Caco-2 (cell line): ENCODE data around the gene COL5A1. TPM values are rescaled to one million over a fixed set of nuclear protein-coding genes. Genes with fewer than 3 reads are reported as not detected.

Experiments used
- BruUV-seq: library from RNA; stranded (reverse); fragments of 400-500 nt; replicated peaks from 2 replicates; lab custom pipeline; 2021; lab: Mats Ljungman, UMichigan
- CTCF ChIA-PET: fragments of 300-600 bp; sonication (Branson Sonifier 250); formaldehyde crosslinking; loops from one replicate; lab custom pipeline; 2022; ENCODE audit warnings: antibody characterized with exemption; lab: Charles Lee
- POLR2A ChIA-PET: fragments of 300-600 bp; sonication (Branson Sonifier 250); formaldehyde crosslinking; loops from one replicate; lab custom pipeline; 2022; ENCODE audit warnings: antibody characterized with exemption; lab: Charles Lee
- DNase-seq, 2 experiments: peaks; one replicate each; pipeline versions ENCODE4 v3.0.0 to v3.0.0-alpha.2; 2020 to 2022
- H3K27me3 ChIP-seq: replicated peaks from 2 replicates; pipeline ENCODE4 v1.6.0; 2011; ENCODE audit warnings: low read length; ENCODE audit not compliant: control insufficient read depth, insufficient read depth
- H3K36me3 ChIP-seq: 2 replicates; pipeline ENCODE4 v1.5.1; 2011; ENCODE audit warnings: low read length; ENCODE audit not compliant: control insufficient read depth, insufficient read depth
- H3K4me1 ChIP-seq: fragments of 250-450 bp; sonication (Bioruptor Pico); 2 replicates; pipeline ENCODE4 v1.5.1; 2020; ENCODE audit warnings: mild to moderate bottlenecking
- H3K4me3 ChIP-seq: 2 replicates; pipeline ENCODE4 v1.5.1; 2011; ENCODE audit warnings: low read depth, mild to moderate bottlenecking, control low read depth, low read length
- H3K9me3 ChIP-seq: fragments of 250-450 bp; sonication (Bioruptor Pico); 2 replicates; pipeline ENCODE4 v1.5.1; 2020; ENCODE audit warnings: mild to moderate bottlenecking, moderate library complexity
- H3K27ac Mint-ChIP-seq: one replicate; pipeline ENCODE4 v1.8.0; 2022; ENCODE audit warnings: mixed read lengths; ENCODE audit not compliant: unreplicated experiment
- H3K27me3 Mint-ChIP-seq: one replicate; pipeline ENCODE4 v1.8.0; 2022; ENCODE audit warnings: mixed read lengths; ENCODE audit not compliant: insufficient read depth, unreplicated experiment
- H3K36me3 Mint-ChIP-seq: one replicate; pipeline ENCODE4 v1.8.0; 2022; ENCODE audit warnings: mild to moderate bottlenecking, mixed read lengths; ENCODE audit not compliant: insufficient read depth, unreplicated experiment
- H3K4me1 Mint-ChIP-seq: one replicate; pipeline ENCODE4 v1.8.0; 2022; ENCODE audit warnings: low read depth, mixed read lengths; ENCODE audit not compliant: unreplicated experiment
- H3K4me3 Mint-ChIP-seq: one replicate; pipeline ENCODE4 v1.8.0; 2022; ENCODE audit warnings: mild to moderate bottlenecking, moderate library complexity, mixed read lengths; ENCODE audit not compliant: unreplicated experiment
- H3K9me3 Mint-ChIP-seq: one replicate; pipeline ENCODE4 v1.8.0; 2022; ENCODE audit warnings: mixed read lengths; ENCODE audit not compliant: unreplicated experiment
- intact Hi-C: fragments of 100-400 bp; cut with micrococcal nuclease; formaldehyde crosslinking; loops from one replicate; pipeline ENCODE4 v1.10.0; 2022; ENCODE audit not compliant: unreplicated experiment
- microRNA-seq: library from miRNA; unstranded; fragments of <30 nt; microRNA quantifications from one replicate; pipeline ENCODE4 v1.2.0, GENCODE V29; 2022
- total RNA-seq: library from RNA; stranded (reverse); gene quantifications from 2 replicates; pipeline ENCODE4 v1.2.3, GENCODE V29; 2022
- TF ChIP-seq, protein P1 (sequence below), 2 experiments: fragments of 200-600 bp in 1 of 2; IDR thresholded peaks; 1 replicate in 1 of 2; 2 replicates in 1 of 2; pipeline versions ENCODE4 v1.5.1 to v1.8.0; 2011 to 2022; ENCODE audit warnings: antibody characterized with exemption in 1 of 2, control low read depth in 1 of 2, inconsistent platforms in 1 of 2, low read depth in 1 of 2, low read length in 1 of 2, mild to moderate bottlenecking in 1 of 2, moderate library complexity in 1 of 2; ENCODE audit not compliant: insufficient read depth in 1 of 2, severe bottlenecking in 1 of 2, unreplicated experiment in 1 of 2

Gene COL5A1
- total RNA-seq, 1 experiment from 2014 or later, result 4.8 TPM

DNA sequence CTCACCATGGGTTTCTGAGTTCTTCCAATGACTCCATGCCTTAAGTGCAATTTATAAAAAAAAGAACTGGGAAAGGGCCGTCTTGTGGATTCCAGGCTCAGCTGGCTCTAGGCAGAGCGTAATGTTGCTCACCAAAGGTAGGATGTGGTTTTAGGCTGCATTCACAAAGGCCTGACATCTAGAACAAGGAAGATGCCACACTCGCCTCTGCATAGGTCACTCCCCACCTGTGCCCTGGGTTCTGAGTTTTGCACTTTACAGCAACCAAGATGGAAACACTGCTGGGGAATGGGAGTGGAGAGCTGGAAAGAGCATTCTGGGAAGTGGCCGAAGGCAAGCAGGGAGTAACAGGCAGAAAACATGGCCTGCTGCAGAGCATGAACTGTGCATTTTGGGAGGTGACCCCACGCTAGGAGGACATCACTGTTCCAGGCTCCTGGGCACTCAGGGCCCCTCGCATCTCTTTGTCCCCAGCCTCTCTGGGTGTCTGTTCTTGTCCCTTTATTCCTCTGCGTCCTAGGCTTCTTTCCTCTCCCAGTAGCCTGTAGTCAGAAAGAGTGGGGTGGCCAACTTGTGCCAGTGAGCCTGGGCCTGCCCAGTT is 251.3 kb downstream of the COL5A1 start:
- no peaks in the 10 kb centered on the region for H3K4me1 ChIP-seq
- ChIA-PET CTCF (interaction anchor here (0.6 kb wide), 1 partner anchor 132 kb away, joined by 3 read pairs; no protein-coding TSS in a partner anchor), POLR2A (no interaction called here)
- Mint-ChIP-seq H3K36me3 (no peaks in the 10 kb centered on the region), H3K4me1 (no peaks in the 10 kb centered on the region), H3K9me3 (no peaks in the 10 kb centered on the region), H3K4me3 (no peak overlapping the region), H3K27me3 (peaks cover 7% of the 10 kb centered on the region), H3K27ac (no peak overlapping the region)
- intact Hi-C loops, result no loop called here
- H3K4me3 ChIP-seq, result no peak overlapping the region
- no peak for DNase-seq
- TF ChIP-seq, protein P1, sequence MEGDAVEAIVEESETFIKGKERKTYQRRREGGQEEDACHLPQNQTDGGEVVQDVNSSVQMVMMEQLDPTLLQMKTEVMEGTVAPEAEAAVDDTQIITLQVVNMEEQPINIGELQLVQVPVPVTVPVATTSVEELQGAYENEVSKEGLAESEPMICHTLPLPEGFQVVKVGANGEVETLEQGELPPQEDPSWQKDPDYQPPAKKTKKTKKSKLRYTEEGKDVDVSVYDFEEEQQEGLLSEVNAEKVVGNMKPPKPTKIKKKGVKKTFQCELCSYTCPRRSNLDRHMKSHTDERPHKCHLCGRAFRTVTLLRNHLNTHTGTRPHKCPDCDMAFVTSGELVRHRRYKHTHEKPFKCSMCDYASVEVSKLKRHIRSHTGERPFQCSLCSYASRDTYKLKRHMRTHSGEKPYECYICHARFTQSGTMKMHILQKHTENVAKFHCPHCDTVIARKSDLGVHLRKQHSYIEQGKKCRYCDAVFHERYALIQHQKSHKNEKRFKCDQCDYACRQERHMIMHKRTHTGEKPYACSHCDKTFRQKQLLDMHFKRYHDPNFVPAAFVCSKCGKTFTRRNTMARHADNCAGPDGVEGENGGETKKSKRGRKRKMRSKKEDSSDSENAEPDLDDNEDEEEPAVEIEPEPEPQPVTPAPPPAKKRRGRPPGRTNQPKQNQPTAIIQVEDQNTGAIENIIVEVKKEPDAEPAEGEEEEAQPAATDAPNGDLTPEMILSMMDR (IDR thresholded peaks at IDR 0.05; ENCODE audit: insufficient read depth in 1 of 2, low read depth in 1 of 2, low read length in 1 of 2, severe bottlenecking in 1 of 2, unreplicated experiment in 1 of 2), result no peak
- H3K9me3 ChIP-seq, result no peaks in the 10 kb centered on the region; the same call in 1 of the 2 replicates
- H3K36me3 ChIP-seq, result no peaks in the 10 kb centered on the region
- H3K27me3 ChIP-seq, result no peaks in the 10 kb centered on the region; the same call in 1 of the 2 replicates
- no TSS peak for BruUV-seq

Small RNAs within 50 kb of the gene (microRNA-seq; reads per million reads assigned to microRNA genes)
- not detected for gene MIR3689A
- gene MIR3689B, result not detected
- not detected for gene MIR3689C
- gene MIR3689D1, result not detected
- gene MIR3689D2, result not detected
- gene MIR3689E, result not detected
- gene MIR3689F, result not detected

Other genes starting within 250 kb of the COL5A1 start
- gene FCN2, start 239.0 kb downstream of the COL5A1 start, total RNA-seq, result not detected in 2 replicates